HCT116 (cell line): Measurements from ENCODE around the gene TNFRSF14. TPM values are rescaled to one million over a fixed set of nuclear protein-coding genes. Genes with fewer than 3 reads are reported as not detected.

Source experiments
- ATAC-seq: fragments of 200-7000 bp; cut with Tn5 transposase; 2 replicates; pipeline ENCODE4 v1.9.1; 2020; ENCODE audit warnings: mild to moderate bottlenecking, moderate library complexity
- BruUV-seq: library from RNA; stranded (reverse); fragments of 400-500 nt; replicated peaks from 2 replicates; lab custom pipeline; 2021; lab: Mats Ljungman, UMichigan
- CTCF ChIA-PET: fragments of 300-600 bp; sonication (Branson Sonifier 250); formaldehyde crosslinking; loops from one replicate; lab custom pipeline; 2021; ENCODE audit warnings: antibody characterized with exemption; lab: Charles Lee
- POLR2A ChIA-PET: fragments of 300-600, 350-600 bp; sonication (Branson Sonifier 250); formaldehyde crosslinking; loops from one replicate; lab custom pipeline; 2021; ENCODE audit warnings: antibody characterized with exemption; lab: Charles Lee
- RAD21 ChIA-PET, 2 experiments: fragments of 300-600 bp; sonication (Branson Sonifier 250); formaldehyde crosslinking; loops; one replicate each; lab custom pipeline; 2023; ENCODE audit warnings: low total read pairs in 2 of 2; ENCODE audit not compliant: uncharacterized antibody in 2 of 2, unreplicated experiment in 2 of 2, low non-redundant PET in 1 of 2; lab: Charles Lee
- DNase-seq: peaks from one replicate; pipeline ENCODE4 v3.0.0-alpha.2; 2010; ENCODE audit warnings: low read depth, low spot score
- H2AFZ ChIP-seq: fragments of 200-600 bp; shearing (Covaris generic), sonication (generic); 2 replicates; pipeline ENCODE4 v1.6.1; 2017; ENCODE audit warnings: low read depth, mixed run types, mixed read lengths, antibody characterized with exemption, low read length; ENCODE audit not compliant: poor library complexity, severe bottlenecking
- H3K27ac ChIP-seq: 2 replicates; pipeline ENCODE4 v1.5.1; 2012; ENCODE audit warnings: low read depth, low read length
- H3K27me3 ChIP-seq: fragments of 200-600 bp; sonication (generic); 2 replicates; pipeline ENCODE4 v1.6.1; 2016; ENCODE audit warnings: mixed run types, low read length, mixed read lengths; ENCODE audit not compliant: insufficient read depth
- H3K36me3 ChIP-seq, 2 experiments: fragments of 200-500 bp in 1 of 2; fragments of 200-600 bp in 1 of 2; sonication (Bioruptor generic) in 1 of 2; sonication (generic) in 1 of 2; 2 replicates each; pipeline versions ENCODE4 v1.5.1 to v1.6.1; 2014 to 2016; ENCODE audit warnings: low read length in 2 of 2, inconsistent platforms in 1 of 2, mixed read lengths in 1 of 2, mixed run types in 1 of 2; ENCODE audit not compliant: insufficient read depth in 2 of 2, control insufficient read depth in 1 of 2
- H3K4me1 ChIP-seq, 2 experiments: fragments of 200-600 bp in 1 of 2; sonication (generic) in 1 of 2; 2 replicates each; pipeline versions ENCODE4 v1.5.1 to v1.6.1; 2012 to 2017; ENCODE audit warnings: low read length in 2 of 2, inconsistent platforms in 1 of 2, mild to moderate bottlenecking in 1 of 2, mixed read lengths in 1 of 2, mixed run types in 1 of 2, moderate library complexity in 1 of 2; ENCODE audit not compliant: insufficient read depth in 2 of 2, control insufficient read depth in 1 of 2
- H3K4me2 ChIP-seq: fragments of 200-600 bp; sonication (generic); 2 replicates; pipeline ENCODE4 v1.6.1; 2017; ENCODE audit warnings: mixed run types, low read length, mixed read lengths
- H3K4me3 ChIP-seq, 2 experiments: fragments of 200-600 bp in 1 of 2; sonication (generic) in 1 of 2; replicated peaks in 1 of 2; 2 replicates each; pipeline ENCODE4 v1.5.1; 2011 to 2016; ENCODE audit warnings: low read length in 2 of 2, control low read depth in 1 of 2, low read depth in 1 of 2, mild to moderate bottlenecking in 1 of 2, mixed read lengths in 1 of 2, mixed run types in 1 of 2
- H3K79me2 ChIP-seq: fragments of 200-600 bp; sonication (generic); 2 replicates; pipeline ENCODE4 v1.6.1; 2017; ENCODE audit warnings: mild to moderate bottlenecking, mixed run types, low read length, moderate library complexity, mixed read lengths; ENCODE audit not compliant: insufficient read depth
- H3K9ac ChIP-seq: fragments of 200-600 bp; sonication (generic); 2 replicates; pipeline ENCODE4 v1.6.1; 2016; ENCODE audit warnings: low read length, mixed read lengths
- H3K9me2 ChIP-seq: fragments of 200-600 bp; sonication (generic), shearing (Covaris generic); 2 replicates; pipeline ENCODE4 v1.6.1; 2017; ENCODE audit warnings: mixed run types, mild to moderate bottlenecking, moderate library complexity; ENCODE audit not compliant: insufficient read depth
- H3K9me3 ChIP-seq, 2 experiments: fragments of 200-500 bp in 1 of 2; fragments of 200-600 bp in 1 of 2; sonication (Bioruptor generic) in 1 of 2; sonication (generic) in 1 of 2; 2 replicates each; pipeline ENCODE4 v1.6.1; 2014 to 2017; ENCODE audit warnings: low read length in 2 of 2, mixed read lengths in 2 of 2, inconsistent platforms in 1 of 2, low read depth in 1 of 2, mild to moderate bottlenecking in 1 of 2, mixed run types in 1 of 2, moderate library complexity in 1 of 2; ENCODE audit not compliant: control insufficient read depth in 1 of 2, insufficient read depth in 1 of 2
- H4K20me1 ChIP-seq: fragments of 200-600 bp; sonication (generic), shearing (Covaris generic); 2 replicates; pipeline ENCODE4 v1.6.1; 2017; ENCODE audit warnings: mixed run types, mild to moderate bottlenecking, moderate library complexity; ENCODE audit not compliant: insufficient read depth
- CEBPB ChIP-seq: IDR thresholded peaks from 2 replicates; pipeline ENCODE4 v1.6.1; 2012; ENCODE audit warnings: low read depth
- EGR1 ChIP-seq: IDR thresholded peaks from 2 replicates; pipeline ENCODE4 v1.6.1; 2012; ENCODE audit warnings: low read depth
- JUND ChIP-seq: IDR thresholded peaks from 2 replicates; pipeline ENCODE4 v1.6.1; 2012
- POLR2A ChIP-seq: IDR thresholded peaks from 2 replicates; pipeline ENCODE4 v1.7.0; 2011; ENCODE audit warnings: borderline replicate concordance; ENCODE audit not compliant: insufficient read depth, insufficient read length; ENCODE audit errors: extremely low read depth
- YY1 ChIP-seq: IDR thresholded peaks from 2 replicates; pipeline ENCODE4 v1.6.1; 2011; ENCODE audit warnings: low read length, low read depth, moderate library complexity, mild to moderate bottlenecking; ENCODE audit not compliant: insufficient replicate concordance; ENCODE audit errors: extremely low read depth
- intact Hi-C: fragments of 100-400 bp; cut with micrococcal nuclease; formaldehyde crosslinking; loops from 2 replicates; pipeline ENCODE4 v1.10.0; 2022
- total RNA-seq: library from RNA; stranded (reverse); gene quantifications from one replicate; pipeline ENCODE4 v1.2.1, GENCODE V29; 2021; ENCODE audit not compliant: unreplicated experiment
- TF ChIP-seq, protein P1 (sequence below): IDR thresholded peaks from 2 replicates; pipeline ENCODE4 v1.6.1; 2011; ENCODE audit warnings: mild to moderate bottlenecking, low read length, moderate library complexity; ENCODE audit not compliant: insufficient replicate concordance; ENCODE audit errors: extremely low read depth

Gene TNFRSF14
- total RNA-seq, 1 experiment from 2014 or later = 0.66 TPM

DNA sequence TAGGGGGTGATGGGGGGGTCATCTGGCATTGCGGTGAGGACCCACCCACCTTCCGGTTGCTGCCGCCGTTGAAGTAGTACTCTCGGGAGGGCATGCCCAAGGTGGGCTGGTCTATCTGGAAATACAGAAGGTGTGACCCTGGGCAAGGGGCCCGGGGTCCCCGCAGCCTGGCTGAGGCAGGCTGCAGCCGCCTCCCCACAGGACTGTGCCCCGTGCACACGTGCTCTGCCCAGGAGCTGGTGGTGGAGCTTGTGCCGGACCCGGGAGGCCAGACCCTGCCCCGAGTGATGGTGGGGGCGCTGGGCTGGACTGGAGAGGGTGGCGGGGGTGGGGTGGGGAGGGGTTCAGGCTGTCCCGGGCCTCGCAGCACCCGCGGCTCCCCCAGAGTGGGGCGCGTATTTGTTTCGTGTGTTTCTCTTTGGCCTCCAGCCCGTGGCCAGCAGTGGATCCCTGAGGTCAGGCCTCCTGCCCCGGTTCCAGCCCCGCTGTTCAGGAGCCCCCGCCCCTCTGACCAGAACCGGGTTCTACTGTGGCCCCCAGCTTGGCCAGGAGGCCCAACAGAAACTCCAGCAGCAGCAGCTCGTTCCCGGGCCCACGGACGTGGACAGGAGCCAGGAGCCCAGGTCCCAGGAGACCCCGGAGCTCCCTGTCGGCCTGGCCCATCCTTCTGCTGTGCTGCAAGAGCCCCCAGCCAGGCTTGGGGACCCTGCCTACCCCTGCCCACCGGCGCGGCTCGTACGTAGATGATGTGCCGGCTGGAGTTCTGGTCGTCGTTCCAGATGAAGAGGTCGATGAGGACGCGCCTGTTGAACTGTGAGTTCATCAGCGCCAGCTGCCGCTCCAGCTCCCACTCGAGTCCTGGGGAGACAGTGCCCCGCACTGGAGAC is 49.6 kb downstream of the TNFRSF14 start:
- TF ChIP-seq JUND (no peak), CEBPB (no peak)
- TF ChIP-seq, all 23 proteins: peak for 0
- DNase-seq = no peak
- Histone ChIP-seq H3K27me3 (0 out of 2 replicates have a peak, but pooled peaks cover 5% of the 10 kb centered on the region), H3K79me2 (no peaks in the 10 kb centered on the region), H3K27ac (no peak overlapping the region), H3K4me2 (no peak overlapping the region), H3K9me2 (no peaks in the 10 kb centered on the region), H3K4me1 (peaks cover 2 to 5% of the 10 kb centered on the region in 2 experiments; a peak in 2 of 4 replicates), H4K20me1 (no peaks in the 10 kb centered on the region), H3K4me3 (no peak overlapping the region), H3K9ac (no peak overlapping the region), H3K9me3 (no peaks in the 10 kb centered on the region), H3K36me3 (no peaks in the 10 kb centered on the region), H2AFZ (no peak overlapping the region)
- RAD21 ChIA-PET = no interaction called here
- no TSS peak for BruUV-seq
- intact Hi-C loops = no loop called here
- POLR2A ChIA-PET = no interaction called here
- ATAC-seq = no peak
- CTCF ChIA-PET = no interaction called here

DNA sequence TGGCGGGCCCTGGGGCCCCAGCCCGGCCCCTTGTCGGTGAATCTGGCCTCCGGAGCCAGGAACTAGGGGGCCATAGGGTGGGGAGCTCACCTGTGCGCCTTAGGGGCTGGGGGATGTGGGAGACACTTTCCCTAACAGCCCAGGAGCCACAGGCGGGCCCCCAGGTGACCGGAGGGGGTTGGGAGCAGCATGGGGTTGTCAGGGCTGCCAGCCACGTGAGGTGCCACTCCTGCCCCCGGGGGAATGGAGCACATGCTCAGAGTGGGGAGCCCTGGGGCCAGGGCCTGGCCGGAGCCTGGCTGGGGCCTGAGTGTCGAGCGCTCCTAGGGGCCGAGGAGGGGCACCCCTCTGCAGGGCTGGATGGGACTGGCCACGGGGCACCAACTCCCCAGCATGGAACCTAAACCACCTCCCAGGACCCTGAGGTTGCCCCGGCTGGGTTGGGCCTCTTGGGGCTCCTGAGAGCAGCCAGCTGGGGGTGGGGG is 50.3 kb downstream of the TNFRSF14 start:
- H3K4me1 ChIP-seq = peaks cover 5 to 12% of the 10 kb centered on the region in 2 experiments; a peak in 3 of 4 replicates
- H3K27ac ChIP-seq = no peak overlapping the region
- no peak overlapping the region for H3K4me3 ChIP-seq
- POLR2A ChIA-PET = no interaction called here
- CTCF ChIA-PET = no interaction called here
- RAD21 ChIA-PET = no interaction called here
- H3K27me3 ChIP-seq = 0 out of 2 replicates have a peak, but pooled peaks cover 5% of the 10 kb centered on the region
- no peak overlapping the region for H3K4me2 ChIP-seq
- H3K36me3 ChIP-seq = no peaks in the 10 kb centered on the region
- TF ChIP-seq YY1 (no peak), EGR1 (no peak), POLR2A (no peak), CEBPB (no peak)
- TF ChIP-seq, protein P1, sequence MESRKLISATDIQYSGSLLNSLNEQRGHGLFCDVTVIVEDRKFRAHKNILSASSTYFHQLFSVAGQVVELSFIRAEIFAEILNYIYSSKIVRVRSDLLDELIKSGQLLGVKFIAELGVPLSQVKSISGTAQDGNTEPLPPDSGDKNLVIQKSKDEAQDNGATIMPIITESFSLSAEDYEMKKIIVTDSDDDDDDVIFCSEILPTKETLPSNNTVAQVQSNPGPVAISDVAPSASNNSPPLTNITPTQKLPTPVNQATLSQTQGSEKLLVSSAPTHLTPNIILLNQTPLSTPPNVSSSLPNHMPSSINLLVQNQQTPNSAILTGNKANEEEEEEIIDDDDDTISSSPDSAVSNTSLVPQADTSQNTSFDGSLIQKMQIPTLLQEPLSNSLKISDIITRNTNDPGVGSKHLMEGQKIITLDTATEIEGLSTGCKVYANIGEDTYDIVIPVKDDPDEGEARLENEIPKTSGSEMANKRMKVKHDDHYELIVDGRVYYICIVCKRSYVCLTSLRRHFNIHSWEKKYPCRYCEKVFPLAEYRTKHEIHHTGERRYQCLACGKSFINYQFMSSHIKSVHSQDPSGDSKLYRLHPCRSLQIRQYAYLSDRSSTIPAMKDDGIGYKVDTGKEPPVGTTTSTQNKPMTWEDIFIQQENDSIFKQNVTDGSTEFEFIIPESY = no peak
- ATAC-seq = no peak
- no peaks in the 10 kb centered on the region for H3K9me2 ChIP-seq
- H3K79me2 ChIP-seq = no peaks in the 10 kb centered on the region
- BruUV-seq = no TSS peak
- no peak overlapping the region for H3K9ac ChIP-seq
- no peaks in the 10 kb centered on the region for H4K20me1 ChIP-seq
- no peak for DNase-seq
- H3K9me3 ChIP-seq = no peaks in the 10 kb centered on the region
- intact Hi-C loops = no loop called here
- H2AFZ ChIP-seq = no peak overlapping the region
